WTC11 (cell line): Measurements from ENCODE around the gene VPS39.

Experiments
- CTCF ChIP-seq: fragments of 200-600 bp; IDR thresholded peaks from 2 replicates; pipeline ENCODE4 v1.8.0; 2022; ENCODE audit warnings: antibody characterized with exemption
- FOXJ3 ChIP-seq: sonication (generic); formaldehyde crosslinking; IDR thresholded peaks from 2 replicates; pipeline ENCODE4 v1.9.0; 2021; ENCODE audit warnings: missing genetic modification reagents, mild to moderate bottlenecking, borderline replicate concordance
- JAZF1 ChIP-seq: fragments of 250-450 bp; sonication (Bioruptor Pico); IDR thresholded peaks from 2 replicates; pipeline ENCODE4 v1.9.0; 2021; ENCODE audit warnings: moderate library complexity, mild to moderate bottlenecking, inconsistent platforms
- TCF7 ChIP-seq: sonication (generic); formaldehyde crosslinking; IDR thresholded peaks from 2 replicates; pipeline ENCODE4 v1.8.0; 2022; ENCODE audit warnings: mild to moderate bottlenecking, low read depth, missing genetic modification reagents, moderate library complexity
- ZNF232 ChIP-seq: sonication (generic); formaldehyde crosslinking; IDR thresholded peaks from 2 replicates; pipeline ENCODE4 v1.8.0; 2022; ENCODE audit warnings: mild to moderate bottlenecking, missing genetic modification reagents
- TF ChIP-seq, protein P1 (sequence below): sonication (generic); formaldehyde crosslinking; IDR thresholded peaks from 2 replicates; pipeline ENCODE4 v1.8.1; 2022; ENCODE audit warnings: mild to moderate bottlenecking, missing genetic modification reagents, moderate library complexity, borderline replicate concordance
- TF ChIP-seq, protein P2 (sequence below): sonication (generic); formaldehyde crosslinking; IDR thresholded peaks from 2 replicates; pipeline ENCODE4 v1.8.0; 2022; ENCODE audit warnings: mild to moderate bottlenecking, missing genetic modification reagents

GRCh38 chr15:42157981-42158765 lies 49.9 kb downstream of the VPS39 start:
- TF ChIP-seq TCF7 (no peak), FOXJ3 (CRISPR knock-in tag) (no peak), CTCF (no peak), ZNF232 (no peak), JAZF1 (CRISPR knock-in tag) (no peak)
- TF ChIP-seq, protein P1, sequence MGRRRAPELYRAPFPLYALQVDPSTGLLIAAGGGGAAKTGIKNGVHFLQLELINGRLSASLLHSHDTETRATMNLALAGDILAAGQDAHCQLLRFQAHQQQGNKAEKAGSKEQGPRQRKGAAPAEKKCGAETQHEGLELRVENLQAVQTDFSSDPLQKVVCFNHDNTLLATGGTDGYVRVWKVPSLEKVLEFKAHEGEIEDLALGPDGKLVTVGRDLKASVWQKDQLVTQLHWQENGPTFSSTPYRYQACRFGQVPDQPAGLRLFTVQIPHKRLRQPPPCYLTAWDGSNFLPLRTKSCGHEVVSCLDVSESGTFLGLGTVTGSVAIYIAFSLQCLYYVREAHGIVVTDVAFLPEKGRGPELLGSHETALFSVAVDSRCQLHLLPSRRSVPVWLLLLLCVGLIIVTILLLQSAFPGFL (CRISPR knock-in tag), result no peak
- TF ChIP-seq, protein P2, sequence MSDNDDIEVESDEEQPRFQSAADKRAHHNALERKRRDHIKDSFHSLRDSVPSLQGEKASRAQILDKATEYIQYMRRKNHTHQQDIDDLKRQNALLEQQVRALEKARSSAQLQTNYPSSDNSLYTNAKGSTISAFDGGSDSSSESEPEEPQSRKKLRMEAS, result no peak
